Measurements from ENCODE around the gene CYGB. TPM values are rescaled to one million over a fixed set of nuclear protein-coding genes. Genes with fewer than 3 reads are reported as not detected.
A peak's percentile ranks its signal among the peaks of the same experiment; 100 is the strongest.

The CYGB gene
- total and polyA plus RNA-seq, 2 of the 13 experiments (the other 11 are each of a cell fraction or from before 2014, with no cell fraction given), result 18.9 to 27.1 TPM

DNA sequence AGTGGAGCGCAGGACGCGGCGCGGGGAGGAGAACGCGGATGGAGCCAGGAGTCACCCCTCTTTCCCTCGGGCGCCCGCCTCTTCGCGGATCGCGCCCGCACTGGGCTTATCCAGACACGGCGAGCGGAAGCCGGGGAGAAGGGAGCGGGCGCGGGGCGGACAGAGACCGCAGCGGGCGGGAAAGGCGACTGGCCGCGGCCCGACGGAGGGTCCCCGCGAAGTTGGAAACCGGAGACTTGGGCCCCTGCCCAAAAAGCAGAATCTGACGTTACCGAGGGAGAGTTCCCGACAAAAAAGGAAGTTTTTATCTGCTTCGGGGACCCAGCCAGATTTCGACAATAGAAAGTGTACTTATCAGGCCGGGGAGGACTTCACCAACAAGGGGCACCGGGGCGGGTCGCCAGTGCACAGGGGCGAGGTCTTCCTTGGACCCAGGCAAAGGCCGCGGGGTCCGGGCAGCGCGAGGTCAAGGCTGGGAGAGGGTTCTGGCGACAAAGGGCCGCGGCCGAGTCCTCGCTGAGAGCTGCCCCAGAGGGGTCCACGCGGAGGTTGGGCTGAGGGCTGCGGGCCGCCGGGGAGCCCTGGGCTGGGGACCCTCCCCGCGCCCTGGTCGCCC is 47.6 kb upstream of the CYGB start (continued):
- TF ChIP-seq, protein P1, sequence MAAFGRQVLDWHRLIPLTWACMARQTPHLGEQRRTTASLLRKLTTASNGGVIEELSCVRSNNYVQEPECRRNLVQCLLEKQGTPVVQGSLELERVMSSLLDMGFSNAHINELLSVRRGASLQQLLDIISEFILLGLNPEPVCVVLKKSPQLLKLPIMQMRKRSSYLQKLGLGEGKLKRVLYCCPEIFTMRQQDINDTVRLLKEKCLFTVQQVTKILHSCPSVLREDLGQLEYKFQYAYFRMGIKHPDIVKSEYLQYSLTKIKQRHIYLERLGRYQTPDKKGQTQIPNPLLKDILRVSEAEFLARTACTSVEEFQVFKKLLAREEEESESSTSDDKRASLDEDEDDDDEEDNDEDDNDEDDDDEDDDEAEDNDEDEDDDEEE (CRISPR knock-in tag; IDR thresholded peaks at IDR 0.05), result no peak
- TF ChIP-seq, protein P2, sequence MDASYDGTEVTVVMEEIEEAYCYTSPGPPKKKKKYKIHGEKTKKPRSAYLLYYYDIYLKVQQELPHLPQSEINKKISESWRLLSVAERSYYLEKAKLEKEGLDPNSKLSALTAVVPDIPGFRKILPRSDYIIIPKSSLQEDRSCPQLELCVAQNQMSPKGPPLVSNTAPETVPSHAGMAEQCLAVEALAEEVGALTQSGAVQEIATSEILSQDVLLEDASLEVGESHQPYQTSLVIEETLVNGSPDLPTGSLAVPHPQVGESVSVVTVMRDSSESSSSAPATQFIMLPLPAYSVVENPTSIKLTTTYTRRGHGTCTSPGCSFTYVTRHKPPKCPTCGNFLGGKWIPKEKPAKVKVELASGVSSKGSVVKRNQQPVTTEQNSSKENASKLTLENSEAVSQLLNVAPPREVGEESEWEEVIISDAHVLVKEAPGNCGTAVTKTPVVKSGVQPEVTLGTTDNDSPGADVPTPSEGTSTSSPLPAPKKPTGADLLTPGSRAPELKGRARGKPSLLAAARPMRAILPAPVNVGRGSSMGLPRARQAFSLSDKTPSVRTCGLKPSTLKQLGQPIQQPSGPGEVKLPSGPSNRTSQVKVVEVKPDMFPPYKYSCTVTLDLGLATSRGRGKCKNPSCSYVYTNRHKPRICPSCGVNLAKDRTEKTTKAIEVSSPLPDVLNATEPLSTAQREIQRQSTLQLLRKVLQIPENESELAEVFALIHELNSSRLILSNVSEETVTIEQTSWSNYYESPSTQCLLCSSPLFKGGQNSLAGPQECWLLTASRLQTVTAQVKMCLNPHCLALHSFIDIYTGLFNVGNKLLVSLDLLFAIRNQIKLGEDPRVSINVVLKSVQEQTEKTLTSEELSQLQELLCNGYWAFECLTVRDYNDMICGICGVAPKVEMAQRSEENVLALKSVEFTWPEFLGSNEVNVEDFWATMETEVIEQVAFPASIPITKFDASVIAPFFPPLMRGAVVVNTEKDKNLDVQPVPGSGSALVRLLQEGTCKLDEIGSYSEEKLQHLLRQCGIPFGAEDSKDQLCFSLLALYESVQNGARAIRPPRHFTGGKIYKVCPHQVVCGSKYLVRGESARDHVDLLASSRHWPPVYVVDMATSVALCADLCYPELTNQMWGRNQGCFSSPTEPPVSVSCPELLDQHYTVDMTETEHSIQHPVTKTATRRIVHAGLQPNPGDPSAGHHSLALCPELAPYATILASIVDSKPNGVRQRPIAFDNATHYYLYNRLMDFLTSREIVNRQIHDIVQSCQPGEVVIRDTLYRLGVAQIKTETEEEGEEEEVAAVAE (CRISPR knock-in tag; IDR thresholded peaks at IDR 0.05; ENCODE audit: borderline replicate concordance), result no peak
- TF ChIP-seq, protein P3, sequence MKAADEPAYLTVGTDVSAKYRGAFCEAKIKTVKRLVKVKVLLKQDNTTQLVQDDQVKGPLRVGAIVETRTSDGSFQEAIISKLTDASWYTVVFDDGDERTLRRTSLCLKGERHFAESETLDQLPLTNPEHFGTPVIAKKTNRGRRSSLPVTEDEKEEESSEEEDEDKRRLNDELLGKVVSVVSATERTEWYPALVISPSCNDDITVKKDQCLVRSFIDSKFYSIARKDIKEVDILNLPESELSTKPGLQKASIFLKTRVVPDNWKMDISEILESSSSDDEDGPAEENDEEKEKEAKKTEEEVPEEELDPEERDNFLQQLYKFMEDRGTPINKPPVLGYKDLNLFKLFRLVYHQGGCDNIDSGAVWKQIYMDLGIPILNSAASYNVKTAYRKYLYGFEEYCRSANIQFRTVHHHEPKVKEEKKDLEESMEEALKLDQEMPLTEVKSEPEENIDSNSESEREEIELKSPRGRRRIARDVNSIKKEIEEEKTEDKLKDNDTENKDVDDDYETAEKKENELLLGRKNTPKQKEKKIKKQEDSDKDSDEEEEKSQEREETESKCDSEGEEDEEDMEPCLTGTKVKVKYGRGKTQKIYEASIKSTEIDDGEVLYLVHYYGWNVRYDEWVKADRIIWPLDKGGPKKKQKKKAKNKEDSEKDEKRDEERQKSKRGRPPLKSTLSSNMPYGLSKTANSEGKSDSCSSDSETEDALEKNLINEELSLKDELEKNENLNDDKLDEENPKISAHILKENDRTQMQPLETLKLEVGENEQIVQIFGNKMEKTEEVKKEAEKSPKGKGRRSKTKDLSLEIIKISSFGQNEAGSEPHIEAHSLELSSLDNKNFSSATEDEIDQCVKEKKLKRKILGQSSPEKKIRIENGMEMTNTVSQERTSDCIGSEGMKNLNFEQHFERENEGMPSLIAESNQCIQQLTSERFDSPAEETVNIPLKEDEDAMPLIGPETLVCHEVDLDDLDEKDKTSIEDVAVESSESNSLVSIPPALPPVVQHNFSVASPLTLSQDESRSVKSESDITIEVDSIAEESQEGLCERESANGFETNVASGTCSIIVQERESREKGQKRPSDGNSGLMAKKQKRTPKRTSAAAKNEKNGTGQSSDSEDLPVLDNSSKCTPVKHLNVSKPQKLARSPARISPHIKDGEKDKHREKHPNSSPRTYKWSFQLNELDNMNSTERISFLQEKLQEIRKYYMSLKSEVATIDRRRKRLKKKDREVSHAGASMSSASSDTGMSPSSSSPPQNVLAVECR (CRISPR knock-in tag; IDR thresholded peaks at IDR 0.05; ENCODE audit: borderline replicate concordance), result no peak
- TF ChIP-seq, protein P4, sequence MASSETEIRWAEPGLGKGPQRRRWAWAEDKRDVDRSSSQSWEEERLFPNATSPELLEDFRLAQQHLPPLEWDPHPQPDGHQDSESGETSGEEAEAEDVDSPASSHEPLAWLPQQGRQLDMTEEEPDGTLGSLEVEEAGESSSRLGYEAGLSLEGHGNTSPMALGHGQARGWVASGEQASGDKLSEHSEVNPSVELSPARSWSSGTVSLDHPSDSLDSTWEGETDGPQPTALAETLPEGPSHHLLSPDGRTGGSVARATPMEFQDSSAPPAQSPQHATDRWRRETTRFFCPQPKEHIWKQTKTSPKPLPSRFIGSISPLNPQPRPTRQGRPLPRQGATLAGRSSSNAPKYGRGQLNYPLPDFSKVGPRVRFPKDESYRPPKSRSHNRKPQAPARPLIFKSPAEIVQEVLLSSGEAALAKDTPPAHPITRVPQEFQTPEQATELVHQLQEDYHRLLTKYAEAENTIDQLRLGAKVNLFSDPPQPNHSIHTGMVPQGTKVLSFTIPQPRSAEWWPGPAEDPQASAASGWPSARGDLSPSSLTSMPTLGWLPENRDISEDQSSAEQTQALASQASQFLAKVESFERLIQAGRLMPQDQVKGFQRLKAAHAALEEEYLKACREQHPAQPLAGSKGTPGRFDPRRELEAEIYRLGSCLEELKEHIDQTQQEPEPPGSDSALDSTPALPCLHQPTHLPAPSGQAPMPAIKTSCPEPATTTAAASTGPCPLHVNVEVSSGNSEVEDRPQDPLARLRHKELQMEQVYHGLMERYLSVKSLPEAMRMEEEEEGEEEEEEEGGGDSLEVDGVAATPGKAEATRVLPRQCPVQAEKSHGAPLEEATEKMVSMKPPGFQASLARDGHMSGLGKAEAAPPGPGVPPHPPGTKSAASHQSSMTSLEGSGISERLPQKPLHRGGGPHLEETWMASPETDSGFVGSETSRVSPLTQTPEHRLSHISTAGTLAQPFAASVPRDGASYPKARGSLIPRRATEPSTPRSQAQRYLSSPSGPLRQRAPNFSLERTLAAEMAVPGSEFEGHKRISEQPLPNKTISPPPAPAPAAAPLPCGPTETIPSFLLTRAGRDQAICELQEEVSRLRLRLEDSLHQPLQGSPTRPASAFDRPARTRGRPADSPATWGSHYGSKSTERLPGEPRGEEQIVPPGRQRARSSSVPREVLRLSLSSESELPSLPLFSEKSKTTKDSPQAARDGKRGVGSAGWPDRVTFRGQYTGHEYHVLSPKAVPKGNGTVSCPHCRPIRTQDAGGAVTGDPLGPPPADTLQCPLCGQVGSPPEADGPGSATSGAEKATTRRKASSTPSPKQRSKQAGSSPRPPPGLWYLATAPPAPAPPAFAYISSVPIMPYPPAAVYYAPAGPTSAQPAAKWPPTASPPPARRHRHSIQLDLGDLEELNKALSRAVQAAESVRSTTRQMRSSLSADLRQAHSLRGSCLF (CRISPR knock-in tag; IDR thresholded peaks at IDR 0.05; ENCODE audit: borderline replicate concordance), result no peak
- no peak for TF ChIP-seq FOXM1 (CRISPR knock-in tag; IDR thresholded peaks at IDR 0.05)
- TF ChIP-seq ZFP36L2 (CRISPR knock-in tag; IDR thresholded peaks at IDR 0.05), result no peak
- TF ChIP-seq, protein P5, sequence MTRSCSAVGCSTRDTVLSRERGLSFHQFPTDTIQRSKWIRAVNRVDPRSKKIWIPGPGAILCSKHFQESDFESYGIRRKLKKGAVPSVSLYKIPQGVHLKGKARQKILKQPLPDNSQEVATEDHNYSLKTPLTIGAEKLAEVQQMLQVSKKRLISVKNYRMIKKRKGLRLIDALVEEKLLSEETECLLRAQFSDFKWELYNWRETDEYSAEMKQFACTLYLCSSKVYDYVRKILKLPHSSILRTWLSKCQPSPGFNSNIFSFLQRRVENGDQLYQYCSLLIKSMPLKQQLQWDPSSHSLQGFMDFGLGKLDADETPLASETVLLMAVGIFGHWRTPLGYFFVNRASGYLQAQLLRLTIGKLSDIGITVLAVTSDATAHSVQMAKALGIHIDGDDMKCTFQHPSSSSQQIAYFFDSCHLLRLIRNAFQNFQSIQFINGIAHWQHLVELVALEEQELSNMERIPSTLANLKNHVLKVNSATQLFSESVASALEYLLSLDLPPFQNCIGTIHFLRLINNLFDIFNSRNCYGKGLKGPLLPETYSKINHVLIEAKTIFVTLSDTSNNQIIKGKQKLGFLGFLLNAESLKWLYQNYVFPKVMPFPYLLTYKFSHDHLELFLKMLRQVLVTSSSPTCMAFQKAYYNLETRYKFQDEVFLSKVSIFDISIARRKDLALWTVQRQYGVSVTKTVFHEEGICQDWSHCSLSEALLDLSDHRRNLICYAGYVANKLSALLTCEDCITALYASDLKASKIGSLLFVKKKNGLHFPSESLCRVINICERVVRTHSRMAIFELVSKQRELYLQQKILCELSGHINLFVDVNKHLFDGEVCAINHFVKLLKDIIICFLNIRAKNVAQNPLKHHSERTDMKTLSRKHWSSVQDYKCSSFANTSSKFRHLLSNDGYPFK (CRISPR knock-in tag; IDR thresholded peaks at IDR 0.05; ENCODE audit: borderline replicate concordance), result no peak; the same call in 1 of the 2 replicates
- 0 out of 2 replicates have a peak, but pooled peaks have one; percentile 55 for TF ChIP-seq ZBTB7A (CRISPR knock-in tag; IDR thresholded peaks at IDR 0.05)
- no peak for TF ChIP-seq ZNF205 (CRISPR knock-in tag; IDR thresholded peaks at IDR 0.05)
